HCT116 (cell line): Measurements from ENCODE around the gene IL3RA.

Experiments
- CEBPB ChIP-seq: IDR thresholded peaks from 2 replicates; pipeline ENCODE4 v1.6.1; 2012; ENCODE audit warnings: low read depth
- EZH2 ChIP-seq: fragments of 200-600 bp; sonication (generic); IDR thresholded peaks from 2 replicates; pipeline ENCODE4 v1.6.1; 2017; ENCODE audit warnings: antibody characterized with exemption, mixed run types
- EZH2phosphoT487 ChIP-seq: fragments of 200-600 bp; IDR thresholded peaks from 2 replicates; pipeline ENCODE4 v1.6.1; 2018; ENCODE audit warnings: antibody characterized with exemption, borderline replicate concordance
- POLR2A ChIP-seq: IDR thresholded peaks from 2 replicates; pipeline ENCODE4 v1.7.0; 2011; ENCODE audit warnings: borderline replicate concordance; ENCODE audit not compliant: insufficient read depth, insufficient read length; ENCODE audit errors: extremely low read depth
- SIN3A ChIP-seq: IDR thresholded peaks from 2 replicates; pipeline ENCODE4 v1.6.1; 2012; ENCODE audit warnings: low read depth
- YY1 ChIP-seq: IDR thresholded peaks from 2 replicates; pipeline ENCODE4 v1.6.1; 2011; ENCODE audit warnings: low read length, low read depth, moderate library complexity, mild to moderate bottlenecking; ENCODE audit not compliant: insufficient replicate concordance; ENCODE audit errors: extremely low read depth
- ZNF274 ChIP-seq: fragments of 200-500 bp; sonication (Bioruptor generic); IDR thresholded peaks from 2 replicates; pipeline ENCODE4 v1.6.1; 2014; ENCODE audit warnings: mild to moderate bottlenecking, low read depth, low read length, inconsistent platforms
- TF ChIP-seq, protein P1 (sequence below), 3 experiments: fragments of 200-600 bp in 1 of 3; sonication (generic) in 1 of 3; IDR thresholded peaks in 2 of 3; conservative IDR thresholded peaks in 1 of 3; 2 replicates each; pipeline ENCODE4 v1.5.1; 2012 to 2017; ENCODE audit warnings: low read depth in 2 of 3, low read length in 2 of 3, antibody characterized with exemption in 1 of 3, borderline replicate concordance in 1 of 3, control low read depth in 1 of 3, mild to moderate bottlenecking in 1 of 3, mixed read lengths in 1 of 3, mixed run types in 1 of 3, moderate library complexity in 1 of 3; ENCODE audit not compliant: insufficient read depth in 1 of 3
- TF ChIP-seq, protein P2 (sequence below): IDR thresholded peaks from 2 replicates; pipeline ENCODE4 v1.6.1; 2012; ENCODE audit warnings: low read depth

GRCh38 chrX:1386338-1387127 is 49.9 kb downstream of the IL3RA start:
- TF ChIP-seq POLR2A (no peak), EZH2phosphoT487 (no peak), YY1 (no peak), ZNF274 (no peak), SIN3A (no peak), EZH2 (no peak), CEBPB (no peak)
- TF ChIP-seq, protein P1, sequence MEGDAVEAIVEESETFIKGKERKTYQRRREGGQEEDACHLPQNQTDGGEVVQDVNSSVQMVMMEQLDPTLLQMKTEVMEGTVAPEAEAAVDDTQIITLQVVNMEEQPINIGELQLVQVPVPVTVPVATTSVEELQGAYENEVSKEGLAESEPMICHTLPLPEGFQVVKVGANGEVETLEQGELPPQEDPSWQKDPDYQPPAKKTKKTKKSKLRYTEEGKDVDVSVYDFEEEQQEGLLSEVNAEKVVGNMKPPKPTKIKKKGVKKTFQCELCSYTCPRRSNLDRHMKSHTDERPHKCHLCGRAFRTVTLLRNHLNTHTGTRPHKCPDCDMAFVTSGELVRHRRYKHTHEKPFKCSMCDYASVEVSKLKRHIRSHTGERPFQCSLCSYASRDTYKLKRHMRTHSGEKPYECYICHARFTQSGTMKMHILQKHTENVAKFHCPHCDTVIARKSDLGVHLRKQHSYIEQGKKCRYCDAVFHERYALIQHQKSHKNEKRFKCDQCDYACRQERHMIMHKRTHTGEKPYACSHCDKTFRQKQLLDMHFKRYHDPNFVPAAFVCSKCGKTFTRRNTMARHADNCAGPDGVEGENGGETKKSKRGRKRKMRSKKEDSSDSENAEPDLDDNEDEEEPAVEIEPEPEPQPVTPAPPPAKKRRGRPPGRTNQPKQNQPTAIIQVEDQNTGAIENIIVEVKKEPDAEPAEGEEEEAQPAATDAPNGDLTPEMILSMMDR (IDR thresholded peaks at IDR 0.05 in 2 of 3, conservative IDR thresholded peaks at IDR 0.05 in 1 of 3; ENCODE audit: borderline replicate concordance in 1 of 3, insufficient read depth in 1 of 3, low read depth in 2 of 3, low read length in 2 of 3) = no peak
- TF ChIP-seq, protein P2, sequence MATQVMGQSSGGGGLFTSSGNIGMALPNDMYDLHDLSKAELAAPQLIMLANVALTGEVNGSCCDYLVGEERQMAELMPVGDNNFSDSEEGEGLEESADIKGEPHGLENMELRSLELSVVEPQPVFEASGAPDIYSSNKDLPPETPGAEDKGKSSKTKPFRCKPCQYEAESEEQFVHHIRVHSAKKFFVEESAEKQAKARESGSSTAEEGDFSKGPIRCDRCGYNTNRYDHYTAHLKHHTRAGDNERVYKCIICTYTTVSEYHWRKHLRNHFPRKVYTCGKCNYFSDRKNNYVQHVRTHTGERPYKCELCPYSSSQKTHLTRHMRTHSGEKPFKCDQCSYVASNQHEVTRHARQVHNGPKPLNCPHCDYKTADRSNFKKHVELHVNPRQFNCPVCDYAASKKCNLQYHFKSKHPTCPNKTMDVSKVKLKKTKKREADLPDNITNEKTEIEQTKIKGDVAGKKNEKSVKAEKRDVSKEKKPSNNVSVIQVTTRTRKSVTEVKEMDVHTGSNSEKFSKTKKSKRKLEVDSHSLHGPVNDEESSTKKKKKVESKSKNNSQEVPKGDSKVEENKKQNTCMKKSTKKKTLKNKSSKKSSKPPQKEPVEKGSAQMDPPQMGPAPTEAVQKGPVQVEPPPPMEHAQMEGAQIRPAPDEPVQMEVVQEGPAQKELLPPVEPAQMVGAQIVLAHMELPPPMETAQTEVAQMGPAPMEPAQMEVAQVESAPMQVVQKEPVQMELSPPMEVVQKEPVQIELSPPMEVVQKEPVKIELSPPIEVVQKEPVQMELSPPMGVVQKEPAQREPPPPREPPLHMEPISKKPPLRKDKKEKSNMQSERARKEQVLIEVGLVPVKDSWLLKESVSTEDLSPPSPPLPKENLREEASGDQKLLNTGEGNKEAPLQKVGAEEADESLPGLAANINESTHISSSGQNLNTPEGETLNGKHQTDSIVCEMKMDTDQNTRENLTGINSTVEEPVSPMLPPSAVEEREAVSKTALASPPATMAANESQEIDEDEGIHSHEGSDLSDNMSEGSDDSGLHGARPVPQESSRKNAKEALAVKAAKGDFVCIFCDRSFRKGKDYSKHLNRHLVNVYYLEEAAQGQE = no peak
